Esophagus (tissue), 2 donors: ENCODE measurements around the gene FBH1. TPM values are rescaled to one million over a fixed set of nuclear protein-coding genes. Genes with fewer than 3 reads are reported as not detected.

Experiments
- H3K27ac ChIP-seq, 2 donors: one replicate each; pipeline ENCODE4 v1.5.1; 2013; ENCODE audit warnings: low read depth in 2 of 2, mild to moderate bottlenecking in 2 of 2, inconsistent platforms in 1 of 2, low read length in 1 of 2, moderate library complexity in 1 of 2
- H3K27me3 ChIP-seq, 2 donors: one replicate each; pipeline ENCODE4 v1.6.1; 2013; ENCODE audit warnings: low read length in 2 of 2, control low read depth in 1 of 2, mild to moderate bottlenecking in 1 of 2; ENCODE audit not compliant: insufficient read depth in 2 of 2, control insufficient read depth in 1 of 2
- H3K36me3 ChIP-seq, 2 donors: one replicate each; pipeline ENCODE4 v1.6.1; 2013; ENCODE audit warnings: low read length in 1 of 2; ENCODE audit not compliant: control insufficient read depth in 2 of 2, insufficient read depth in 2 of 2
- H3K4me1 ChIP-seq, 2 donors: one replicate each; pipeline ENCODE4 v1.6.1; 2013; ENCODE audit warnings: low read length in 1 of 2; ENCODE audit not compliant: control insufficient read depth in 2 of 2, insufficient read depth in 2 of 2
- H3K4me3 ChIP-seq, 2 donors: one replicate each; pipeline ENCODE4 v1.5.1; 2013; ENCODE audit warnings: low read length in 2 of 2, mild to moderate bottlenecking in 2 of 2, low read depth in 1 of 2, moderate library complexity in 1 of 2
- H3K9me3 ChIP-seq, 2 donors: one replicate each; pipeline ENCODE4 v1.6.1; 2013; ENCODE audit warnings: mild to moderate bottlenecking in 2 of 2, low read depth in 1 of 2, low read length in 1 of 2, moderate library complexity in 1 of 2; ENCODE audit not compliant: control insufficient read depth in 2 of 2, insufficient read depth in 1 of 2
- WGBS, 2 donors: extraction: QIAGEN DNeasy Blood & Tissue Kit; methylation state at CpG; one replicate each; pipeline ENCODE4 v1.1.7; 2013; 5-methylcytosine and 5-hydroxymethylcytosine counted together
- polyA plus RNA-seq, 2 donors: library from polyadenylated mRNA; stranded (reverse); fragments of 200-250 nt; gene quantifications; one replicate each; pipeline ENCODE4 v1.2.3, GENCODE V29; 2013
- donor health status: healthy with polysubstance abuse.
- donor health status: Bipolar disorder and iron deficiency.

The FBH1 gene
- polyA plus RNA-seq, 2 donors = 25.4 to 34.4 TPM

DNA sequence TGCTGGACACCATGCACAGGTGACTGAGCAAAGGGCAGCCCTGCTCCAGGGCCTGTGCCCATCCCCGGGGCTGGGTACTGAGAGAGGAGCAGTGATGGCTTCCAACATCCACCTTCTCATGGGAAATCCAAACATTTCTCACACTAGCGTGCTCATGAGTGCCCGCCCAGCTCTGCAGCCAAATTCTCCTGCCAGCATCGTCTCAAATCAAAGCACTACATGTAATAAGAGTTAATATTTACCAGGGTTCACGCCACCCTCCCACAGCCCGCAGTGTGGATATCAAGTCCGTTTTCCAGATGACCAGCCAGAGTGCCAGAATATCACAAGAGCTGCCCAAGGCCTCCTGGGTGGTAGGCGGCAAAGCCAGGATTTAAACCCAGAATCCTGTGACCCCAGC lies 75.2 kb downstream of the FBH1 start:
- H3K4me3 ChIP-seq = no peak overlapping the region
- no peaks in the 10 kb centered on the region for H3K4me1 ChIP-seq
- H3K27ac ChIP-seq = no peak overlapping the region
- H3K36me3 ChIP-seq = peaks cover 5 to 22% of the 10 kb centered on the region in 2 donors
- H3K27me3 ChIP-seq = no peaks in the 10 kb centered on the region
- no peaks in the 10 kb centered on the region for H3K9me3 ChIP-seq
- 77 to 91% methylated on average over 8 of the region's 8 CpGs for WGBS, 2 donors

DNA sequence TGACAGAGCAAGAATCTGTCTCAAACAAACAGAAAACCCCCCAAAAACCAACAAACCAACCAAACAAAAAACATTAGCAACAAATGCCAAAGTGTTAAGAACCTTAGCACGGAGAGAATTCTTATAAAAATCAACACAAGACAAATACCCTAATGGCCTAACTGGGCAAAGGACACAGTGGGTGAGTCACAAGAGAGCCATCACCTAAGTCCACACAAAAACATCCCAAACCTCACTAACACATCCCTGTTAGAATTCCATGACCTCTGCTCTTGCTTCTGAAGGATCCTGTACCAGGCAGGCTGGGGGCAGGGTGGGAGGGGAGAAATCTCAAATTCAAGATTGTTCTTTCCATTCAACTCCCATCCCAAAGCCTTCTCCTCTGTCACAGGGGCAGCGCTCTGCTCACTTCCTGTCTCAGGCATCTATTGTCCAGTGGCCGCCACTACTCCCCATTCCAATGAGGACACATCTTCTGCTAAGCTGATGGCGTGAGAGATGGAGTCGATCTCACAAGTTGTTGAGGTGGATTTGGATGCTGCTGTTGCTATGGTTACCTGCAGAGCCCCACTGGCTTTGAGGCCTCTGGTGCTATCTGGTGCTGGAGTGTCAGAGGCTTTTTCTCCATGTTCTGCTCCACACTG lies 78.1 kb downstream of the FBH1 start:
- no peaks in the 10 kb centered on the region for H3K4me1 ChIP-seq
- H3K27ac ChIP-seq = no peak overlapping the region
- H3K9me3 ChIP-seq = no peaks in the 10 kb centered on the region
- H3K27me3 ChIP-seq = no peaks in the 10 kb centered on the region
- no peak overlapping the region for H3K4me3 ChIP-seq
- peaks cover under 1 to 5% of the 10 kb centered on the region in 2 donors for H3K36me3 ChIP-seq
- WGBS, 2 donors = 94 to 96% methylated on average over 5 of the region's 5 CpGs

- Histone ChIP-seq H3K27me3 (no peaks in the 10 kb centered on the region), H3K36me3 (peaks cover 0 to 2% of the 10 kb centered on the region in 2 donors), H3K9me3 (no peaks in the 10 kb centered on the region), H3K27ac (no peak overlapping the region), H3K4me1 (no peaks in the 10 kb centered on the region), H3K4me3 (no peak overlapping the region)
- WGBS, 2 donors = 90 to 92% methylated on average over 9 of the region's 9 CpGs
Observed at GRCh38 chr10:5968681-5969453, 78.8 kb downstream of the FBH1 start.

- 75 to 93% methylated on average over 2 of the region's 2 CpGs for WGBS, 2 donors
- Histone ChIP-seq H3K27ac (no peak overlapping the region), H3K36me3 (peaks cover 0 to 1% of the 10 kb centered on the region in 2 donors), H3K4me3 (no peak overlapping the region), H3K4me1 (no peaks in the 10 kb centered on the region), H3K9me3 (no peaks in the 10 kb centered on the region), H3K27me3 (no peaks in the 10 kb centered on the region)
Observed at GRCh38 chr10:5970066-5970465, 80.0 kb downstream of the FBH1 start.

DNA sequence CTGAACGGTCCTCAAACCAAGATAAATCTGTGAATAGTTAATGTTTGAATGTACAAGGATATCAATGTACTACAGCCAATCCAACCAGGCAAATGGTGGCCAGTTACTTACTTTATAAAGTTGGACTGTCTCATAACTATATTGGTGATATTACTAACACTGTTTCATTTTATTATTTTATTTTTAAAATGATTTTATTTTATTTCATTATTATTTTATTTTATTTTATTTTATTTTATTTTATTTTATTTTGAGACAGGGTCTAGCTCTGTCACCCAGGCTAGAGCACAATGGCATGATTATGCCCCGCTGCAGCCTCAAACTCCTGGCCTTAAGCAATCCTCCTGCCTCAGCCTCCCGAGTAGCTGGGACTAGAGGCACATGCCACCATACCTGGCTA lies 80.5 kb downstream of the FBH1 start:
- H3K27ac ChIP-seq = peak overlapping the region; percentile 30 to 37
- H3K9me3 ChIP-seq = no peaks in the 10 kb centered on the region
- no peaks in the 10 kb centered on the region for H3K27me3 ChIP-seq
- no peak overlapping the region for H3K4me3 ChIP-seq
- WGBS, 2 donors = 83 to 91% methylated on average over 3 of the region's 3 CpGs
- no peaks in the 10 kb centered on the region for H3K4me1 ChIP-seq
- H3K36me3 ChIP-seq = no peaks in the 10 kb centered on the region

- H3K27ac ChIP-seq = peak overlapping the region; percentile 83 to 84
- 28 to 43% methylated on average over 8 of the region's 8 CpGs for WGBS, 2 donors
- no peaks in the 10 kb centered on the region for H3K27me3 ChIP-seq
- H3K4me3 ChIP-seq = peak overlapping the region in 1 of 2 donors; percentile 7
- no peaks in the 10 kb centered on the region for H3K36me3 ChIP-seq
- H3K9me3 ChIP-seq = no peaks in the 10 kb centered on the region
- H3K4me1 ChIP-seq = peaks cover 0 to 2% of the 10 kb centered on the region in 2 donors
Observed at GRCh38 chr10:5971315-5971832, 81.3 kb downstream of the FBH1 start.

DNA sequence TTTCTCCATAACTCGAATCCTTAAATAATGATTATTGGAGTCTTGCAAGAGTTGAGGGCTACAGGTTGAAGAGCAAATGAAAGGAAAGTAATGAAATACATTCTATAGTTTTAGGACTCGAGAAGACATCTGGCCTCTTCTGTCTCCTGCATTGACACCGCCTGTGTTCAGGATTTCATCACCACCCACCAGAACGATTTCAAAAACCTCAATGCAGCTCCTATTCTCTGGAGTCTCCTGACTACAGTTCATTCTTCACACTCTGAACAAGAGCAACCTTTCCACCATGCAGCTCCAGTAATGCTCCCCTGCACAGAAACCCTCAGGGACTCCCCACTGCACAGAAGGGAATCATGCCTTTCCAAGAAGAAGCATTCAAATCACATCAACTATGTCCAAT lies 81.8 kb downstream of the FBH1 start:
- WGBS, 2 donors = 52 to 64% methylated on average over 4 of the region's 4 CpGs
- no peaks in the 10 kb centered on the region for H3K27me3 ChIP-seq
- peak overlapping the region; percentile 83 to 84 for H3K27ac ChIP-seq
- no peaks in the 10 kb centered on the region for H3K9me3 ChIP-seq
- H3K4me1 ChIP-seq = peaks cover 0 to 2% of the 10 kb centered on the region in 2 donors
- no peaks in the 10 kb centered on the region for H3K36me3 ChIP-seq
- H3K4me3 ChIP-seq = no peak overlapping the region

- Histone ChIP-seq H3K4me3 (no peak overlapping the region), H3K4me1 (peaks cover 0 to 4% of the 10 kb centered on the region in 2 donors), H3K36me3 (no peaks in the 10 kb centered on the region), H3K27ac (no peak overlapping the region), H3K9me3 (no peaks in the 10 kb centered on the region), H3K27me3 (no peaks in the 10 kb centered on the region)
- 79 to 95% methylated on average over 4 of the region's 4 CpGs for WGBS, 2 donors
Observed at GRCh38 chr10:5973069-5973468, 83.0 kb downstream of the FBH1 start.

DNA sequence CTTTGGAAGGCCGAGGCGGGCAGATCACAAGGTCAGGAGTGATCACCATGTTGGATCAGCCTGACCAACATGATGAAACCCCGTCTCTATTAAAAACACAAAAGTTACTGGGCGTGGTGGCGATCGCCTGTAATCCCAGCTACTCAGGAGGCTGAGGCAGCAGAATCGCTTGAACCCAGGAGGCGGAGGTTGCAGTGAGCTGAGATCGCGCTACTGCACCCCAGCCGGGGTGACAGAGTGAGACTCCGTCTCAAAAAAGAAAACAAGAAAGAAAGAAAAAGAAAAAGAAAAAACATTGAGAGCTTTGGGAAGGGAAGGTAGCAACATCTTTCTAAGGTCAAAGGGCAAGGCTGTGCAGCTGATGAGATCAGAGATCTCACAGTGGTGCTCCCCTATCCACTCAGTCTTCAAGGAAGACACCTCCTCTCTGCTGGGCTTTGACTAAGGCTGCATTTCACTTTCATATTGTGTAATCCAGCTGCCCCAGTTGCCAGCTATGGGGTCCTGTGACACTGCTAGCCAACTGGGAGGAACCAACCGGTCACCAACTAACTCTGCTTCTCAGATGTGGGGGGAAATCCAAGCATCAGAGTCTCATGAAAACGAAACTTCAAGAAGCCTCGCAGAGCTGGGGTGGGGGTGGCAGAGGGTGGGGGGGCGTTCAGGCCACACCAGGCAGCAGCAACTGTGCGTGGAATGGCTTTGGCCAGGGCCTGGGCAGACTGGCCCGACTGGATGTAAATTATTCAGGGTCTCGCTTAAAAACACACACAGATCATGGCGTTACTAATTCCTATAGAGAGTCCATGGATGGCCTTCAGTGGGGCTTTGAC lies 85.8 kb downstream of the FBH1 start:
- H3K4me1 ChIP-seq = peaks cover 0 to 10% of the 10 kb centered on the region in 2 donors
- H3K27me3 ChIP-seq = no peaks in the 10 kb centered on the region
- WGBS, 2 donors = 50 to 69% methylated on average over 18 to 20 of the region's 20 CpGs
- H3K36me3 ChIP-seq = no peaks in the 10 kb centered on the region
- peak overlapping the region; percentile 82 to 99 for H3K4me3 ChIP-seq
- peak overlapping the region; percentile 85 to 98 for H3K27ac ChIP-seq
- no peaks in the 10 kb centered on the region for H3K9me3 ChIP-seq
